HG02885 (cell line): ENCODE measurements around the gene SORCS2.

ENCODE experiments used
- ATAC-seq: cut with Tn5 transposase; IDR thresholded peaks from one replicate; pipeline ENCODE4 v1.9.1; 2021; ENCODE audit warnings: mild to moderate bottlenecking; ENCODE audit not compliant: unreplicated experiment, poor library complexity

The SORCS2 gene

DNA sequence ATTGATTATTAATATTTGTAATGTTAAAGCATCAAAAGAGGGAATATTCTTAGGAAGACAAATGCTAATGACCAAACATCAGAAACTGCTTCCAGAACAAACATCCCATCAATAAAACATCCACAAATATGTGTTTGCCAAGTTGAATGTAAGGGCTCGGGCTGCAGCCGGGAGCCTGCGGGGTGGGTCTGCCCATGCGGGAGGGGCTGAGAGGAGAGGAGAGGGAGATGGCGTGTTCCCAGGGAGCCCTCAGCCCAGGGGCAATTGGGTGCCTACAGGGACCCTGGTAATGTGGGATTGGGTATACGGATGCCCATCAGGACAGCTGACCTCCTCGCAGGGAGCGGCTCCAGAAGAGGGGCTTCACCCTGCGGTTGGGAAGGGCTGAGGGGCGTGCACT is 280.7 kb downstream of the SORCS2 start:
- no peak for ATAC-seq

DNA sequence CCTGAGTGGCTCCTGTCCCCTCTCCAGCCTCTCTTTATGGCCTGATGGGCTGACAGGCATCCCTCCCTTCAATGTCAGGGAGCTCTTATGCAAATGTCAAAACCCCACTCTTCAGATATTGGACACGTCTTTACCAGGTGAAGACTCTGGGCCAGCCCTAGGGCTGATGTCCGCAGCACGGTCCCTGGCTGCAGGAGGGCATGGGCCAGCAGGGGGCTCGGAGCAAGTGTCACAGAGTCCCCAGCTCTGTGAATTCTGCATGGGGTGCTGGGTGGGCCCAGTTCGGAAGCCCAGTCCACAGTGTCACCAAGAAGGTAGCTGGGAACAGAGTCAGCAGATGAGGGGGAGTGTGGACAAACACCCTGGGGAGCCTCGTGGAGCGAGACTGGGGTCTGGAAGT is 282.0 kb downstream of the SORCS2 start:
- ATAC-seq, result no peak

DNA sequence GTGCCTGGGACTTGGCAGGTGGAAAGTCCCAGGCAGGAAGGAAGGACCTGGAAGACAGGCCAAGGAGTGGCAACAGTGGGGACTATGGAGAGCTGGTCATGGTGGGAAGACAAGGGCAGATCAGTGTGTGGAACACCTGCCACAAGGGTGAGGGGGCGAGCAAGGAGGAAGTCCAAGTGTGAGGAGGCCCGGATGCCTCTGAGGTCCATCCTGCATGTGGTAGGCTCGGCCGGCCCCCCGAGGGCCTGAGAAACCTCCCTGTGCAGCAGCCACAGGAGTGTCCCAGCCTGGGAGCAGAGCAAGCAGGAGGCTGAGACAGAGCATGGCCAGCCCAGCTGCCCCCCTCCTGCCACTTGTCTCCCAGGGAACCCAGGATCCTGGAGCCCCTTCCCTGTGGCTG is 282.9 kb downstream of the SORCS2 start:
- no peak for ATAC-seq

DNA sequence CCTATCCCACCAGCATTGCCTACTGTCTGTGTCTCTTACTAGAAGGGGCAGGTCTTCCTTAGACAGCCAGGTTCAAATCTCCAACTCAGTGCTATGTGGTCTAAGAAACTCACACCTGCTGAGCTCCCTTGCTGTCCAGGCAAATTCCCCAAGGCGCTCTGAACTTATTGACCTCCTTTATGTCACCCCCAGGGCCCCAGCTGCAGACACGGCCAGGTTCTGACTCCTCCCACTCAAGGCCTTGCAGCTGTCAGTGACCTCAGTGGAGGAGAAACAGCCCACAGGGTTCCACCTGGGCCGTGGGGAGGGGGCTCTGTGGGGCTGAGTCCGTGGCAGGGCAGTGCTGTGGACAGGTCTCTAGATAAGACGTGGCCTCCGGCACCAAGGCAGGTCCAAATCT is 284.5 kb downstream of the SORCS2 start:
- ATAC-seq, result no peak

DNA sequence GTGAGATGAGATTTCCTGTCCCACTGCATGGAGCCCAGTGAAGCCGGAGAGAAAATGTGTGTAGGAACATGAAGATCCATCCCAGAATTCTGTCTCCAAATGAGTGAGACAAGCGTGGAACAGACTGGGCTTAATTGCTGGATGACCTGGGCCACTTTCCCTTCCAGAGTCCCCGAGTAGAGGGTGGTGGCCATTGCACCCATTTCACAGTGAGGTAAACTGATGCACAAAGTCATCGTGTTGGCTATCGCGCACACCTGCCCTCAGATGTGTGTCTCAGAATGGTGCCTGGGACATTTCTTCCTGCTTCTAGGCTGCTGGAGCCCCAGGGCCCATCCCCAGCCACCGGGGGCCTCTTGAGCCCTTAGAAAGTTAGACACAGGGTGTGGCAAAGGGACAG is 285.4 kb downstream of the SORCS2 start:
- no peak for ATAC-seq

DNA sequence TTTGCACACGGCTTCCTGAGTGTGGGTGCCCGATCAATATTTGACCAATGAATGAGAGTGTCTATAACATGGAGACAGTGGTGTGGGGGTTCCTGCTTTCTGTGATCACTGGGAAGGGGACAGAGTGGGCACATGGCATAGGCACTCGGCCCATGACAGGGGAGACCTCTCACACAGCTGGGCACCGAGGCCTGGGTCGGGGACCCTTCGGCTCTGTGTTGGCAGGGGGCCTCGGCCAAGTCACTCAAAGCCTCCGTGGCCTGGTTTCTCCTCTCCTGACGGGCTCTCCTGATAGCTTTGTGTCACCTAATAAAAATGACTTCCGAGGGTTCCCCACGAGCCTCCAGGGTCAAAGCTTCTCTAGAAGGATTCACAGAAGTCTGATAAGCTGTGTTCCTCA is 286.3 kb downstream of the SORCS2 start:
- ATAC-seq, result no peak

DNA sequence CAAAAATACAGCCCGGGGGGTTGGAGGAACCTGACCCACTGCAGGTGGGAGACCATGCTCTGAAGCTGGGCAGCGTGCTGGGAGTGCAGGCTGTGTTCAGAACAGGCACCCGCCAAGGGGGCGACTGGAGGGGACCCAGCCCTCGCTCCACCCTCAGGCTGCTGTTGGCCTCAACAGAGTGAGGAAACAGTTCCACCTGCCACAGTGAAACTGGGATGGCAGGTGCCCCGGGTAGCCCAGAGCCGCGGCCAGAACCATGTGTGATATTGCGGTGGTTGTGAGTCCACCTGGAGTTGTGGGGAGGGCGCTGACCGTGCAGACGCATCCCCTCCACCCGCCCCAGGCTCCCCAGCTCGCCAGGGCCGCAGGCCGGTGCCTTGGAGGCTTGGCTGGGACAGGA is 288.1 kb downstream of the SORCS2 start:
- ATAC-seq, result no peak

DNA sequence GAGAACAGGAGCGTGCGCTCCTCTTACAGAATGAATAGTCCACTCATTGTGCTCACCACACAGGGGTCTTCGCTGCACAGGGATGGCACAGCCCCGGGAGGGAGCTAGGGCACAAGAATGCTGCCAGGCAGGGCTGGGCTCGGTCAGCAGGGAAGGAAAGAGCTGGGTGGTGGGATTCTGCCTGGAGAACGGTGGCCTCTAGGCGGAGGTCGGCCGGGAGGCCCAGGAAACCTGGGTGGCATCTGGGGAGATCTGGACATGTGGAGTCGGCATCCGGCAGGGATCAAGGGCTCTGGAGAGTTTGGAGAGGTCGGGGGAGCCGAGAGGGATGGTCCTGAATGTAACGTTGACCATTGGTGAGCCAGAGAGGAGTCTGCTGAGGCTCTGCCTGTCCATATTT is 288.9 kb downstream of the SORCS2 start:
- ATAC-seq, result no peak

DNA sequence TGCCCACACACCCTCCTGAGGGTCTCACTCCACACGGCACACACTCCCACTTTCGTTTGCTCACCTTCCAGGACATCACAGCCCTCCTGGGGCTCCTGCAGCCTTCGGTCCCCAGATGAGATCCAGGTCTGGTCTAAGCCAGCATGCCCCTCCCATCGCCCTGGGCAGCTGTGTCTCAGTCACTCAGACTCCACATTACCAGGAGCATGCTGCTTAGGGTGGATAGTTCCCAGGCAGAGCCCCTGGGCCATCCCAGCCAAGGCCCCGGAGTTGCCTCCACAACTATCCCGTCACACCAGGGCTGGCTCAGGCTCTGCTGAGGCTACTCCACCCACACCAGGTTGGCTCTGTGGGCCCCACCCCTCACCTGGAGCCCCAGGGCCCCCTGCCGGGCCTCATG is 292.8 kb downstream of the SORCS2 start:
- ATAC-seq, result no peak

DNA sequence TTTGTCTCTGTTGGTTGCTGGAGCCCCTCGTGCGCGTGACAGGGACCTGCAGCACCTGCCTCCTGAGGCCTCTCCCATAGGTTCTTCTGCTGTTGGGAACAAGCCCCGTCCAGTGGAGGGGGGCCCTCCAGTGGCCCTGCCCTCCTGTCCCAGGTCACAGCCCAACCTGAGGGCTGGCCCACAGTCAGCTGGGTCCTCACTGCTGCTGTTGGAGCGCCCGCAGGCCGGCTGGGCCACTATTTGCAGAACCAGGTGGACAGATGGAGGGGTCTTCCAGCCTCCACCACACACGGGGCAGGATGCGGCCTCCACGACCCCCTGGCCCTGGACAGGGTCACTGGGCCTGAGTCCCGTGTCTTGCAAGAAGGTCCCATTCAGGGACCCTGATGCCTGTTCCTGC is 293.8 kb downstream of the SORCS2 start:
- no peak for ATAC-seq

DNA sequence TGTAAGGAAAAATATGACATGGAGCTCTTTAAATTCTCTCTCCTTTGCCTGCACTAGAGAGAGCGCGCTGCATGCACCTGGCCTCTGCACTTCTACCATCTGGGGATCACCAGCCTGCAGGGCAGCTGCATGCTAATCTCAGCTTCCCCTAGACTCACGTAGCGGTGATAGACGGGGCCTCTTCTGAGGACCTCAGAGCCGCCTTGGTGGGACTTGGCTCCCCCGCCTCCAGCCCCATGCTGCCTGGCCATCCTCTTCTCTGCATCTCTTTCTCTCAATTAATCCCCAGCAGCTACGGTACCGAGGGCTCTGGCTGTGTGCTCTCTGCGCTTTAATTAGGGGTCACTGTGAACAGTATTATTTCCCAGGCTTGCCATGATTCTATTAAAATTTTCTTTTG is 295.2 kb downstream of the SORCS2 start:
- ATAC-seq, result no peak

DNA sequence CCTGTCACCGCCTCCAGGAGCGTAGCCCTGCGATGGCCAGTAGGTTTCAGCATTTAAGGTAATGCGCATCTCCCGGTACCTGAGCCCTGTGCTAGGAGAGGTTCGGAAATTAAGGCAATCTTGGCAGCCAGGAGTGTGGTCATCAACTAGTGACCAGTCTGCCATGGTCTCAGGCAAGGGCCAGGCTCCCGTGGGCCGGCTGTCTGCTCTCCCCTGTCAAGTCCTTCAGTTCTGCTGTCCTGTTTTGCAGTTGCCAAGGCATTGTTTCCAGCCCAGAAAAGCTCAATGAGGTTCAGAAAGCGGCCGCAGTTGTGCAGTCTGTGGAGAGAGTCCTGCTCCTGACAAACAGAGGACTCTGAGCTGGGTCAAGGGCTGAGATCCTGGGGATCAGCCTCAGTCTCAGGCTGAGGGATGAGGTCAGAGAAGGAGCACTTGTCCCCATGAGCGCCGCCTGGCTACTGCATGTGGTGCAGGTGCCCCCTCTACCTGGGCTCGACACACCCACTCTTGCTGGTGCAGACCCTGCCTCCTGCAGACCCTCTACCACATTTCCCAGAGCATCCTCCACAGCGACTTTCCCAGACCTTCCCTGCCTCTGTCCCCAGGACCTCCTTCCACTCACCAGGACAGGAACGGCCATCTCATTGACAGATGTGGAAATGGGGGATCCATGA is 295.8 kb downstream of the SORCS2 start:
- no peak for ATAC-seq

DNA sequence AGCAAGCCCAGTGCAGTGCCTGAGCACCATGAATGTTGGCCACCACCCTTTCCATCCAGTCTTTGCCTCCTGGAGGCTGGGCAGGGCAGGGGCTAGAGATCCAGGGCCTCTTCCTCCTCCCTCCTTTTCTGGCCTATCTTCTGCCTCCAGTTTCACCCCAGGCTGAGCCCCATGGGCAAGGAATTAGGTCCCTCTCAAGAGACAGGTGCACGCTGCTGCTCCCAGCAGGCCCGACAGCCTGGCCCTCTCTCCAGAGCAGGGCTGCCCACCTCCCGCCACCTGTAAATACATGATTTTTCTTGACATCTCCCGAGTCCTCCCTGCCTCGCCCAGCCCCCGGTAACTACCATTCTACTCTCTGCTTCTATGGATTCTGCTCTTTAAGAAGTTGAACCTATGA is 299.6 kb downstream of the SORCS2 start:
- no peak for ATAC-seq

DNA sequence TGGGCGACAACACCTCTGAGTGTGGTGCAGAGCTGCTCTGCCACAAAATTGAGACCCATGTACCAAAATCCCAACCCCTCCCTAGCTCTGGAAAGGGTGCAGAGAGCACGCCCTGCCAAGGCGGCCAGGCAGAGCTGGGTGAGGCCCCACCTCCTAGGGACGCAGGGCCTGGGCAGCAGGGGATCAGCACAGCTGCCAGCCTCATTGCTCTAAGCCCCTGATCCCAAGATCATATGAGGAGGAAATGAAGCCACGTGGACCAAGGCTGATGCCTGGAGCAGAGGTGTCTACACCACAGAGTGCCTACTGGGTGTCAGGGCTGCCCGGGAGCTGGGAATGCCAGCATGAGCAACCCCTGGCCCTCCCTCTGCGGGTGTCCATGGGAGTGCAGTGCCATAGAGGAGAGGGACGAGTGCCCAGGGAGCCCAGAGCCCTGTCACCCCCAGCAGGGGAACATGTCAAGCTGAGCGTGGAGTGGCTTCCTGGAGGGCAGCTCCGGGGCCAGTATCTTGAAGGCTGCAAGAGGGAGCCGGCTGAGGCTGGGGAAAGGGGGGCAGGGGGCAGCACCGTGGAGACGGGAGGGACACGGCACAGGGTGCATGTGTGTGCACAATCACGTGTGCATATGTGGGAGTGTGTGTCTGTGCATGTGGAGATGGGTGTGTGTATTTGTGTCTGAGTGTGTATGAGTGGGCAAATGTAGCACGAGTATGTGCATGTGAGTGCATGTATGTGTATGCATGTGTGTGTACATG is 306.3 kb downstream of the SORCS2 start:
- no peak for ATAC-seq

DNA sequence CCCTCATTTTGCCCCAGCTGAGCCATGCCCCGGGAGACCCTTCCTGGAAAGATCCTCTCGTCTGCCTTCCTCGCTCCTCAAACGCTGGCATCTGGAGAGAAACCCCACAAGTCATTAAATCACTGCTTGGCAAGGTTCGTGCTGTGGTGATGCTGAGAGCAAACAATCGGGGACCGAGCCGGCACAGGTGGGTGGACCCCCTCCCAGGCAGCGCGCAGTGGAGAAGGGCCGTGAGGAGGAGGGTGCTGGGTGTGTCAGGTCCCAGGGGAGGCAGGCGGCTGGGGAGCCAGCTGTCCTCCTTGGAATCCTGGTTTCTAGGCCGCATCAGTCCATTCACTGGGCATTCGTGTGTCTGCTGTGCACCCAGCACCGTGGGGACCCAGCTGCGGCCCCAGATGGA is 307.3 kb downstream of the SORCS2 start:
- ATAC-seq, result no peak

DNA sequence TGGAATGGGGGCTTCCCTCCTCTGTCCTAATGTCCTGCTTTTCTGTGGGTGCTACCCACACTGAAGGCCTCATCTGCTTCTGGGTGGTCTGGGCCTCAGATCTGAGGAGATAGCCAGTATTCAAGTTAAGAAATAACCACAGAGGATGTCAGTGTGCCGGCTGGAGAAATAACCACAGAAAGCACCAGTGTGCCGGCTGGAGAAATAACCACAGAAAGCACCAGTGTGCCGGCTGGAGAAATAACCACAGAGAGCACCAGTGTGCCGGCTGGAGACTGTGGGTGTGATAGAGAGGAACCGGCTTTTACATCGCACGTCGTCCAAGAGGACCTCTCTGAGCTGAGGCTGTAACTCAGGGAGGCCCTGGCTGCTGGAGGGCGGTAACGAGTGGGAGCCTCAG is 308.1 kb downstream of the SORCS2 start:
- ATAC-seq, result no peak

DNA sequence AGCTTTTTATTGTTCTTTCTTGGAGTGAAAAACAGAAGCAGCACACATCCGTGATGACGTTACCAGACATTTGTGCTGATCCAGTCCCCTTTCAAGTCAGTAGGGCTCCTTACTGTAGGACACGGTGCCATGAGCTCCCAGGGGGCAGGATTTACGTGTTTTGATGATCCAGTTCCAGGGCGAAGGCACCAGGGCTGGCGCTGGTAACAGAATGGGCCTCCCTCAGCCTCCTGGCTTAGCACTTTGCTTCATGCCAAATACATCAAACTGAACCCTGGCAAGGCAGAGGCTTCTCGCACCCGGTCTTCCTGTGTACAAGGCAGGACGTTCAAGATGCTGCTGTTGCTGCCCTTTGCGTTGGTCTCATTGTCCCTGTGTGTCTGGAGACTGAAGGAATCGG is 309.0 kb downstream of the SORCS2 start:
- no peak for ATAC-seq

DNA sequence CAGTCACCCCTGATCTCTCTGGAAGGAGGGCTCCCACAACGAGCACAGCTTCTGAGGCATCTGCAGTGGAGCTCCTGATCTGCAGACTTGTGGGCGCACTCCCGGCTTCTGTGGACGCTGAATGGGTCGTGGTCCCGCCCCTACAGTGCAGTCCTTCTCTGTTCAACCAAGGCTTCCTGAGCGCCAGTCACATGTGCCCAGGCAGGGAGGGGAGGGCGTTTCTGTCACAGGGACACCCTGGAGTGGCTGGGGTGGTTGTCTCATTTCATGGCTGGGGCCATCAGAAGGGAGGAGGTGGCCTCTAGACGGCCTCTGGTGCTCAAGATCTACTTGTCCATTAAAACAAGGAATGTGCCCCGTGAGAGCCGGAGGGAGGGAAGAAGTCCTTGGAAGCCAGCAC is 309.5 kb downstream of the SORCS2 start:
- ATAC-seq, result no peak

DNA sequence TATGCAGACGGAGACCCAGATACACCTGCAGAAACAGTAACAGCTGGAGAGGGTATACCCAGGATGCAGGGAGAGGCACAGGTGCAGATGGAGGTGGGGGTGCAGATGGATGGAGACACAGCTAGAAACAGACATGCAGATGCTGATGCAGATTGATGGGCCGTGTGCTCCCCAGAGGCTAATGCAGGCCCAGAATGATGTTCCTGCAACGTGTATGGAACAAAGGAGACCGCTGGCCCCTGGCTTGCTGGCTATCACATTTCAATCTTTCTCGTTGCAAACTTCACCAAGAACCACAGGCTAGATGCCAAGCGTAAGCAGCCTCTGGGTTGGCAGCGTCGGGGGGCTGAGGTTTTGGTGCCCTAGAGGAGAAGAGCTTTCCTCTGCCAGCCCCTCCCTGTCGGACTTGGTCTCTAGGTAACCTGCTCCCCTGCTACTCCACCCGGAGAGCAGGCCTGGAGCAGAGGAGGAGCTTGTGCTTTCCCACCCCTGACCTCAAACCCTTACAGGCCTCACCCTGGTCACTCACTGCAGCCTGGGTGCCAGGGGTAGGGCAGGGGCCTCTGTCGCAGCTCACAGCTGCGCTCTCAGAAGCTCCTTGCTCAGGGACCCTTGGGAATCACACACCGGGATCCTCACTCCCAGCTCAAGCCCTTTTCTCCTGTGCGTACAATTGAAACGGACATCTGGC is 311.4 kb downstream of the SORCS2 start:
- ATAC-seq, result no peak

DNA sequence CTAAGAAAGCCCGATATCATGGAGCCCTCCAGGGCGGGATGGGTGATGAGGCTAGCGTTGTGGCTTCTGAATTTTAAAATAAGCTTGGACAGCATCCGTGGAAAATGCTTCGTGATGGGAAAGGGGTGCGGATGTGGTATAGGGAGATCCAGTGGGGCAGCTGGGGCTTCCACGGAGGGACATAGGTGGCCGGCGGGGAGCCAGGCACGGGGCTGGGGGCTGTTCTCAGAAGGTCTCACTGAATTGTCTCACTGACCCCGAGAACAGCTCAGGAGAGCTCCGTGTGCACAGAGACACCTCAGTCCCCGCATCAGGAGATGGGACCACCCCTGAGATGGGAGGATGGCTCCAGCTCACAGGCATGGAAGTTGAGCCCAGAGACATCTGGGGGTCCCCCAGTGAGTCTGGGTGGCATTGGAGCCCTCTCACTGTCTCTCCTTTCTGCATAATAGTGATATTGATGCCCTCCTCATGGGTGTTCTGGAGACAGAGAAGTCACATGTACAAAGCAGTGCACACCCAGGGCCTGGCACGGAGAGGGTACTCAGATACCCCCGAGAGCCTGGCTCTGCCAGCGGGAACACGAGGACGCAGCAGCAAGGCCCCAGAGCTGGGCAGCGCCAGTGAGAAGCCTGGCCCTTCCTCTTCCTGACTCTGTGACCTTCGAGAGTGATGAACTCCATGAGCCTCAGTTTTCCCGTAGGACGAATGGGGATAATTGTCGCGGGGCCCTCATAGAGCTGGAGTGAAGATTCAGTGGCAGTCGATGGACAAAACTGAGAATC is 313.0 kb downstream of the SORCS2 start:
- ATAC-seq, result no peak

DNA sequence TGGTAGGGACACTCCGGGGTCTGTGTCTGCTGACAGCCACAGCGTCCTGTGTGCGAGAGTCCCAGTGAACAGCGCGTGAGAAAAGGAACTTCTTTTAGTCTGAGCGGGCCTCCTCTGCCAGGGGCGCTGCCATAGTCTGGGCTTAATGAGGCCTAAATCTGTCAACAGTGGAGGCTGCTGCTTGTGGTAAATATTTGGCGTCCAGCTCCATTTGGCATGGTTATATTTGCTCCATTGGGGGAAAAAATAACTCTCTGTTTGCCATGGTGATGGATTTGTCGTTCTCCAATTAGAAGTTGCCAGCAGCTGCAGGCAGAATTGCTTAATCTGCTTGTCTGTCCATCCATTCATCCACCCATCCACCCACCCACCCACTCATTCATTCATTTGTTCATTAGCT is 313.8 kb downstream of the SORCS2 start:
- ATAC-seq, result no peak
